Airway epithelial cell (primary cell): Measurements from ENCODE around the gene FAM193A. TPM values are rescaled to one million over a fixed set of nuclear protein-coding genes. Genes with fewer than 3 reads are reported as not detected.

Experiments
- total RNA-seq: library from RNA; depleted of rRNA; stranded (reverse); fragments of >200 nt; gene quantifications from 2 replicates; pipeline ENCODE4 v1.2.3, GENCODE V29; 2015

The FAM193A gene, protein sequence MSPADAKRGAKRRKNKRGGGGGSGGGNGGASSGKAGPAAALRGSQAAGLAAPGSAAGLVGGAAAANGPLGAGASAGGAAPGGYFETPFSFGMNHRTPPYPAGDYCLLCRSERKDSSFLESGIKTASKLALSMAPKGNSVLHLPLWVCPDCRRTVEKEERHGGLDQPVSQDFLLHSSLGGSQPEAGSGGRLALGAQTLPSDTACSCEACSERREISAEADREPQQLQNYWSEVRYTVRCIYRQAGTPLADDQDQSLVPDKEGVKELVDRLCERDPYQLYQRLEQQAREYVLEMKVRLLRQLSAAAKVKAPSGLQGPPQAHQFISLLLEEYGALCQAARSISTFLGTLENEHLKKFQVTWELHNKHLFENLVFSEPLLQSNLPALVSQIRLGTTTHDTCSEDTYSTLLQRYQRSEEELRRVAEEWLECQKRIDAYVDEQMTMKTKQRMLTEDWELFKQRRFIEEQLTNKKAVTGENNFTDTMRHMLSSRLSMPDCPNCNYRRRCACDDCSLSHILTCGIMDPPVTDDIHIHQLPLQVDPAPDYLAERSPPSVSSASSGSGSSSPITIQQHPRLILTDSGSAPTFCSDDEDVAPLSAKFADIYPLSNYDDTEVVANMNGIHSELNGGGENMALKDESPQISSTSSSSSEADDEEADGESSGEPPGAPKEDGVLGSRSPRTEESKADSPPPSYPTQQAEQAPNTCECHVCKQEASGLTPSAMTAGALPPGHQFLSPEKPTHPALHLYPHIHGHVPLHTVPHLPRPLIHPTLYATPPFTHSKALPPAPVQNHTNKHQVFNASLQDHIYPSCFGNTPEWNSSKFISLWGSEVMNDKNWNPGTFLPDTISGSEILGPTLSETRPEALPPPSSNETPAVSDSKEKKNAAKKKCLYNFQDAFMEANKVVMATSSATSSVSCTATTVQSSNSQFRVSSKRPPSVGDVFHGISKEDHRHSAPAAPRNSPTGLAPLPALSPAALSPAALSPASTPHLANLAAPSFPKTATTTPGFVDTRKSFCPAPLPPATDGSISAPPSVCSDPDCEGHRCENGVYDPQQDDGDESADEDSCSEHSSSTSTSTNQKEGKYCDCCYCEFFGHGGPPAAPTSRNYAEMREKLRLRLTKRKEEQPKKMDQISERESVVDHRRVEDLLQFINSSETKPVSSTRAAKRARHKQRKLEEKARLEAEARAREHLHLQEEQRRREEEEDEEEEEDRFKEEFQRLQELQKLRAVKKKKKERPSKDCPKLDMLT (N-terminal part only)
- 7.5 and 10.4 TPM in 2 replicates for total RNA-seq

DNA sequence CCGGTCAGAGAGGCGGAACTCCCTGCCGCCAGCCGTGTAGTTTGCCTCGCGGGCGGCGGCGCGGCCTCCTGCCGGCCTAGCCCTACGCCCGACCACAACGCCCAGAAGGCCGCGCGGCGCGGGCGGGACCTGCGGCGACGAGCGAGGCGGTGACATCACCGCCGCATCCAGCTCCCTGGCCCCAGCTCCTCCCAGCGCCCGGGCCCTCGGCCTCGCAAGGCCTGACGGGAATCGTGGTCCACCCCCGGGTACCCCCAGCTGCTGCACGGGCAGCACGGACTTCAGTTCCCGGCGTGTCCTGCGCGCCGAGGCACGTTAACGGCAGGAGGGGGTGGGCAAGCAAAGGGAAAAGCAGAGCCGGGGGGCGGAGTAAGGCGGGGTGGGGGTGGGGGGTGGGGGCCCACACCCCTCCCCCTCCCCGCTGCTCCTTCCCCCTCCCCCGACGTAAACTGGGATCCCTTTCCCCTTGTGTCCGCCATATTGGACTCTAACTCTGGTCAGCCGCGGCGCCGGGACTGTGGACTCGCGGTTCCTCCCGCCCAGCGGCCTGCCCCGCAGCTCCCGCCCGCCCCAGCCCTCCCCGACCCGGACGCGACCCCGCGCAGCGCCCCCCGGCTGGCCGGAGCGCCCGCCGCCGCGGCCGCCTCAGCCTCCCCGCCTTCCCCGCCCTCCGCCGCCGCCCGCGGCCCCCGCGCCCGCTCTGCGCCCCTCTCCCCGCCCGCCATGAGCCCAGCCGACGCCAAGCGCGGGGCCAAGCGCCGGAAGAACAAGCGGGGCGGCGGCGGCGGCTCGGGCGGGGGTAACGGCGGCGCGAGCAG lies at the start of gene FAM193A:
TSS of gene FAM193A (plus strand) at position 455 of the 818 bp plus-strand sequence. CDS start at position 724, 269 bp downstream.

DNA sequence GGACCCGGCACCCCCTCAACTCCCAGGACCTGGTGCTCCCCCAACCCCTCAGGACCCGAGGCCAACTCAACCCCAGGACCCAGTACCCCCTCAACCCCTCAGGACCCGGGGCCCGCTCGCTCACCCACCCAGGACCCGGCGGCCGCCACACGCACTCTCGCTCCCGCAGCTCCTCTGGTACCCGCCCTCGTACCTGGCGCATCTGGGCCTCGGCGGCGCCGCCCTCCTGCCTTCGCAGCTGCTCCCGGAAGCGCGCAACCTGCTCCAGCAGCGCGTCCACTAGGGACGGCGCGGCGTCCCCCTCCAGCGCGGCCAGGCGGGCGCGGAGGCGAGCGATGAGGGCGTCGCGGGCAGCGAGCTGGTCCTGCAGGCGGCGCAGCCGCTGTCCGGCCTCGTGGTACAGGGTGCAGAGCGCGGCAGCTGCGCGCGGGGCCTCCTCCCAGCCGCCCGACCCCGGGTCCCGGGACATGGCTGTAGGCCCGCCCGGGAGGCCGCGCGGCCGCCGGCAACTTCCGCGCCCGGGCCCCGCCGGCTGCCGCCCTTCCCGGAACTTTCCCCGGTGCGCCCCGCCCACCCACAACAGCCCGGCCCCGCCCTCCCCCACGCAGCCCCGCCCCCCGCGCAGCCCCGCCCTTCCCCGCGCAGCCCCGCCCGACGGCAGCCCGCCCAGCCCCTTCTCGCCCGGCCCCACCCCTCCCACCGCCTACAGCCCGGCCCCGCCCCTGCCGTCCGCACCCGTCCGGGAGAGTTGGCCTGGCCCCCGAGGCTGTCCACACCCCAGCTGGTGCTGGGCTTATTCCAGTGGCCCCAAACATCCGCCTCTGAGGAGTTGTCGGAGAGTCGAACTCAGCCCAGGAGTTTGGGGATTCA lies 219.6 kb downstream of the FAM193A start, which contains the start of gene TNIP2:
TSS of gene TNIP2 (minus strand) at position 516 of the 870 bp plus-strand sequence. CDS start at position 469, 47 bp downstream.

Other genes starting within 250 kb of the FAM193A start
- 0.19 and 1.3 TPM in 2 replicates for gene ZFYVE28, start 118.0 kb upstream of the FAM193A start, total RNA-seq
- gene CFAP99, start 117.7 kb upstream of the FAM193A start, total RNA-seq, result not detected in 2 replicates
- gene RNF4, start 67.5 kb upstream of the FAM193A start, total RNA-seq, result 38.1 and 38.7 TPM in 2 replicates
- 39.5 and 48.8 TPM in 2 replicates for gene TNIP2, start 219.7 kb downstream of the FAM193A start, total RNA-seq